HepG2 (cell line): Measurements from ENCODE around the gene MALRD1. TPM values are rescaled to one million over a fixed set of nuclear protein-coding genes. Genes with fewer than 3 reads are reported as not detected.
A peak's percentile ranks its signal among the peaks of the same experiment; 100 is the strongest.

Source experiments
- ATAC-seq: fragments of 200-7000 bp; cut with Tn5 transposase; 3 replicates; pipeline ENCODE4 v1.9.1; 2020; ENCODE audit warnings: mild to moderate bottlenecking, moderate library complexity
- BruUV-seq: library from RNA; stranded (reverse); fragments of 400-500 nt; replicated peaks from 2 replicates; lab custom pipeline; 2021; lab: Mats Ljungman, UMichigan
- CTCF ChIA-PET: fragments of 300-600 bp; formaldehyde crosslinking; extraction: SDS; loops from one replicate; lab custom pipeline; 2021; ENCODE audit warnings: low total read pairs, inconsistent platforms, low intra/inter-chr PET ratio; lab: Yijun Ruan, JAX
- POLR2A ChIA-PET: fragments of 350-600 bp; sonication (Branson Sonifier 250); formaldehyde crosslinking; loops from one replicate; lab custom pipeline; 2020; ENCODE audit warnings: antibody characterized with exemption, inconsistent platforms; lab: Yijun Ruan, JAX
- DNase-seq: peaks from one replicate; pipeline ENCODE4 v3.0.0-alpha.2; 2015; ENCODE audit warnings: low spot score
- FAIRE-seq: peaks from 3 replicates; lab custom pipeline; 2011; peaks lifted over from hg19 to GRCh38; lab: Jason Lieb, UNC
- H2AFZ ChIP-seq: one replicate; pipeline ENCODE4 v1.6.1; 2011; ENCODE audit warnings: low read length, inconsistent platforms
- H3K27ac ChIP-seq: fragments of 300-600 bp; 3 replicates; pipeline ENCODE4 v1.8.0; 2011; ENCODE audit warnings: mixed run types, mild to moderate bottlenecking, mixed read lengths, low read length, inconsistent platforms; ENCODE audit not compliant: insufficient read depth; ENCODE audit errors: extremely low read length
- H3K27me3 ChIP-seq, 2 experiments: fragments of 200-600 bp in 1 of 2; 2 replicates in 1 of 2; 3 replicates in 1 of 2; pipeline versions ENCODE4 v1.6.0 to v1.8.0; 2011; ENCODE audit warnings: low read length in 2 of 2, mild to moderate bottlenecking in 2 of 2, moderate library complexity in 2 of 2, inconsistent platforms in 1 of 2; ENCODE audit not compliant: insufficient read depth in 2 of 2, control insufficient read depth in 1 of 2
- H3K36me3 ChIP-seq, 2 experiments: fragments of 200-600 bp in 1 of 2; replicated peaks in 1 of 2; 2 replicates in 1 of 2; 3 replicates in 1 of 2; pipeline versions ENCODE4 v1.5.1 to v1.8.0; 2011; ENCODE audit warnings: low read length in 2 of 2, inconsistent platforms in 1 of 2; ENCODE audit not compliant: insufficient read depth in 2 of 2, control insufficient read depth in 1 of 2
- H3K4me1 ChIP-seq: 2 replicates; pipeline ENCODE4 v1.5.1; 2012; ENCODE audit warnings: low read length, inconsistent platforms; ENCODE audit not compliant: insufficient read depth
- H3K4me2 ChIP-seq: 2 replicates; pipeline ENCODE4 v1.6.0; 2011; ENCODE audit warnings: low read depth, low read length, inconsistent platforms
- H3K4me3 ChIP-seq, 3 experiments: fragments of 200-600 bp in 1 of 3; sonication (generic), shearing (Covaris generic) in 1 of 3; replicated peaks in 1 of 3; 2 replicates each; pipeline ENCODE4 v1.5.1; 2011 to 2016; ENCODE audit warnings: low read length in 3 of 3, inconsistent platforms in 2 of 3, low read depth in 2 of 3, mild to moderate bottlenecking in 2 of 3, control low read depth in 1 of 3, mixed read lengths in 1 of 3; ENCODE audit not compliant: insufficient read depth in 1 of 3
- H3K79me2 ChIP-seq: one replicate; pipeline ENCODE4 v1.6.1; 2011; ENCODE audit warnings: low read length, inconsistent platforms; ENCODE audit not compliant: insufficient read depth
- H3K9ac ChIP-seq: 2 replicates; pipeline ENCODE4 v1.6.0; 2011; ENCODE audit warnings: mild to moderate bottlenecking, low read depth, low read length, inconsistent platforms; ENCODE audit not compliant: insufficient read depth
- H3K9me3 ChIP-seq: 2 replicates; pipeline ENCODE4 v1.5.1; 2012; ENCODE audit warnings: mild to moderate bottlenecking, low read length
- H4K20me1 ChIP-seq: 2 replicates; pipeline ENCODE4 v1.6.0; 2011; ENCODE audit warnings: inconsistent platforms, mild to moderate bottlenecking, low read length, moderate library complexity; ENCODE audit not compliant: insufficient read depth
- FOXK2 ChIP-seq: fragments of 450-650 bp; IDR thresholded peaks from 2 replicates; pipeline ENCODE4 v1.6.1; 2016
- STAG1 ChIP-seq: sonication (generic); formaldehyde crosslinking; IDR thresholded peaks from 2 replicates; pipeline ENCODE4 v1.4.0; 2020; ENCODE audit warnings: missing genetic modification reagents
- WGBS: methylation state at CpG from one replicate; pipeline ENCODE4 v1.1.6; 2017; ENCODE audit warnings: low lambda C conversion rate; 5-methylcytosine and 5-hydroxymethylcytosine counted together
- in situ Hi-C: cut with HindIII; loops from 2 replicates; pipeline ENCODE4 v1.10.0; 2017; ENCODE audit warnings: low pct_unique_long_range_greater_than_20kb; ENCODE audit not compliant: extremely low pct_ligation_motif_present
- intact Hi-C: fragments of 100-400 bp; cut with micrococcal nuclease; formaldehyde crosslinking; loops from one replicate; pipeline ENCODE4 v1.10.0; 2022; ENCODE audit not compliant: unreplicated experiment
- polyA plus RNA-seq, 8 experiments: library from polyadenylated mRNA; depleted of rRNA in 3 of 8; stranded (reverse) in 7 of 8; unstranded in 1 of 8; fragments of >200 nt; fragmentation: Illumina TruSeq in 4 of 8; extraction: Trizol in 4 of 8; gene quantifications; 2 replicates each; pipeline versions ENCODE4 v1.2.1 to v1.2.3, GENCODE V29; 2011 to 2016; ENCODE audit warnings: low read depth in 4 of 8, missing spikeins in 1 of 8, mixed read lengths in 1 of 8; ENCODE audit not compliant: insufficient read depth in 1 of 8
- total RNA-seq, 5 experiments: library from RNA; depleted of rRNA; stranded (reverse); fragments of >200 nt; fragmentation: Illumina TruSeq; extraction: Trizol; gene quantifications; 2 replicates each; pipeline ENCODE4 v1.2.3, GENCODE V29; 2016; ENCODE audit warnings: low read depth in 1 of 5
- TF ChIP-seq, protein P1 (sequence below): sonication (generic); formaldehyde crosslinking; IDR thresholded peaks from 2 replicates; pipeline ENCODE4 v1.4.0; 2020; ENCODE audit warnings: missing genetic modification reagents, borderline replicate concordance
- TF ChIP-seq, protein P2 (sequence below): sonication (generic); formaldehyde crosslinking; IDR thresholded peaks from 2 replicates; pipeline ENCODE4 v1.5.0; 2020; ENCODE audit warnings: mild to moderate bottlenecking, missing genetic modification reagents, moderate library complexity

The MALRD1 gene
- total and polyA plus RNA-seq, 2 of the 13 experiments (the other 11 are each of a cell fraction or from before 2014, with no cell fraction given) = 5.7 to 15.4 TPM

DNA sequence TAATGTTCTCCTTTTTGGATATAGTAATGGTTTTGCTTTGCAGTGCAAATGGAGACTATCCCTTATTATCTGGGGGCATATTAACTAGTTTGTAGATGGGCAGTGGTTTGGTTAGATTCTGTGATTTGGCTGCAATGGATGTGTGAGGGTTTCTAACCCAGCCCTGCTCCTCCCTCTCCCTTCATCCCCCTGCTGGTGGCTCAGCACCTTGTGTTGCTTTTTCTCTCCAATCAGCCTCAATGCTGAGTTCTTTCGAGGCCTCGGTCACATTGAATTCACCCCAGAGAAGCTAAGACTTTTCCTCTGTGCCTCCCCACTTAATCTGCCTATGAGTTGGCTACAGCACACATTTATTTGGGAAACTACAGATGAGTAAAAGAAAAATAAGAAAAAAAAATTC is 120.0 kb downstream of the MALRD1 start:
- Histone ChIP-seq H3K4me1 (no peaks in the 10 kb centered on the region), H3K9ac (no peak overlapping the region)
- TF ChIP-seq STAG1 (CRISPR knock-in tag) = 0 out of 2 replicates have a peak, but pooled peaks have one; percentile 9
- TF ChIP-seq, protein P1, sequence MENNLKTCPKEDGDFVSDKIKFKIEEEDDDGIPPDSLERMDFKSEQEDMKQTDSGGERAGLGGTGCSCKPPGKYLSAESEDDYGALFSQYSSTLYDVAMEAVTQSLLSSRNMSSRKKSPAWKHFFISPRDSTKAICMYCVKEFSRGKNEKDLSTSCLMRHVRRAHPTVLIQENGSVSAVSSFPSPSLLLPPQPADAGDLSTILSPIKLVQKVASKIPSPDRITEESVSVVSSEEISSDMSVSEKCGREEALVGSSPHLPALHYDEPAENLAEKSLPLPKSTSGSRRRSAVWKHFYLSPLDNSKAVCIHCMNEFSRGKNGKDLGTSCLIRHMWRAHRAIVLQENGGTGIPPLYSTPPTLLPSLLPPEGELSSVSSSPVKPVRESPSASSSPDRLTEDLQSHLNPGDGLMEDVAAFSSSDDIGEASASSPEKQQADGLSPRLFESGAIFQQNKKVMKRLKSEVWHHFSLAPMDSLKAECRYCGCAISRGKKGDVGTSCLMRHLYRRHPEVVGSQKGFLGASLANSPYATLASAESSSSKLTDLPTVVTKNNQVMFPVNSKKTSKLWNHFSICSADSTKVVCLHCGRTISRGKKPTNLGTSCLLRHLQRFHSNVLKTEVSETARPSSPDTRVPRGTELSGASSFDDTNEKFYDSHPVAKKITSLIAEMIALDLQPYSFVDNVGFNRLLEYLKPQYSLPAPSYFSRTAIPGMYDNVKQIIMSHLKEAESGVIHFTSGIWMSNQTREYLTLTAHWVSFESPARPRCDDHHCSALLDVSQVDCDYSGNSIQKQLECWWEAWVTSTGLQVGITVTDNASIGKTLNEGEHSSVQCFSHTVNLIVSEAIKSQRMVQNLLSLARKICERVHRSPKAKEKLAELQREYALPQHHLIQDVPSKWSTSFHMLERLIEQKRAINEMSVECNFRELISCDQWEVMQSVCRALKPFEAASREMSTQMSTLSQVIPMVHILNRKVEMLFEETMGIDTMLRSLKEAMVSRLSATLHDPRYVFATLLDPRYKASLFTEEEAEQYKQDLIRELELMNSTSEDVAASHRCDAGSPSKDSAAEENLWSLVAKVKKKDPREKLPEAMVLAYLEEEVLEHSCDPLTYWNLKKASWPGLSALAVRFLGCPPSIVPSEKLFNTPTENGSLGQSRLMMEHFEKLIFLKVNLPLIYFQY = no peak
- TF ChIP-seq, protein P2, sequence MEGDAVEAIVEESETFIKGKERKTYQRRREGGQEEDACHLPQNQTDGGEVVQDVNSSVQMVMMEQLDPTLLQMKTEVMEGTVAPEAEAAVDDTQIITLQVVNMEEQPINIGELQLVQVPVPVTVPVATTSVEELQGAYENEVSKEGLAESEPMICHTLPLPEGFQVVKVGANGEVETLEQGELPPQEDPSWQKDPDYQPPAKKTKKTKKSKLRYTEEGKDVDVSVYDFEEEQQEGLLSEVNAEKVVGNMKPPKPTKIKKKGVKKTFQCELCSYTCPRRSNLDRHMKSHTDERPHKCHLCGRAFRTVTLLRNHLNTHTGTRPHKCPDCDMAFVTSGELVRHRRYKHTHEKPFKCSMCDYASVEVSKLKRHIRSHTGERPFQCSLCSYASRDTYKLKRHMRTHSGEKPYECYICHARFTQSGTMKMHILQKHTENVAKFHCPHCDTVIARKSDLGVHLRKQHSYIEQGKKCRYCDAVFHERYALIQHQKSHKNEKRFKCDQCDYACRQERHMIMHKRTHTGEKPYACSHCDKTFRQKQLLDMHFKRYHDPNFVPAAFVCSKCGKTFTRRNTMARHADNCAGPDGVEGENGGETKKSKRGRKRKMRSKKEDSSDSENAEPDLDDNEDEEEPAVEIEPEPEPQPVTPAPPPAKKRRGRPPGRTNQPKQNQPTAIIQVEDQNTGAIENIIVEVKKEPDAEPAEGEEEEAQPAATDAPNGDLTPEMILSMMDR (CRISPR knock-in tag) = peak; percentile 18; the same call in 1 of the 2 replicates
- TF ChIP-seq FOXK2 = no peak
- TF ChIP-seq, all 625 proteins: peak for 2
- POLR2A ChIA-PET = no interaction called here
- no peak overlapping the region for H3K27ac ChIP-seq
- in situ Hi-C loops = no loop called here
- intact Hi-C loops = no loop called here
- H4K20me1 ChIP-seq = no peaks in the 10 kb centered on the region
- ATAC-seq (peak; percentile 78), FAIRE-seq (no peak), DNase-seq (peak; percentile 1)
- H3K36me3 ChIP-seq = no peaks in the 10 kb centered on the region
- 28% methylated on average over 2 of the region's 2 CpGs for WGBS
- no TSS peak for BruUV-seq
- H3K9me3 ChIP-seq = no peaks in the 10 kb centered on the region
- no peak overlapping the region for H2AFZ ChIP-seq
- CTCF ChIA-PET = no interaction called here
- no peak overlapping the region for H3K4me2 ChIP-seq
- no peaks in the 10 kb centered on the region for H3K27me3 ChIP-seq
- H3K79me2 ChIP-seq = no peaks in the 10 kb centered on the region
- no peak overlapping the region for H3K4me3 ChIP-seq
